MM.1S (cell line): Measurements from ENCODE around the gene ACBD6.

Source experiments
- CTCF ChIP-seq: fragments of 300-600 bp; sonication (generic); IDR thresholded peaks from 2 replicates; pipeline ENCODE4 v1.5.1; 2016; ENCODE audit warnings: antibody characterized with exemption, low read length, mixed read lengths
- EZH2 ChIP-seq: fragments of 300-600 bp; sonication (generic); optimal IDR thresholded peaks from 2 replicates; pipeline ENCODE3; 2017; ENCODE audit warnings: low read depth, mild to moderate bottlenecking, antibody characterized with exemption, low read length, mixed read lengths

DNA sequence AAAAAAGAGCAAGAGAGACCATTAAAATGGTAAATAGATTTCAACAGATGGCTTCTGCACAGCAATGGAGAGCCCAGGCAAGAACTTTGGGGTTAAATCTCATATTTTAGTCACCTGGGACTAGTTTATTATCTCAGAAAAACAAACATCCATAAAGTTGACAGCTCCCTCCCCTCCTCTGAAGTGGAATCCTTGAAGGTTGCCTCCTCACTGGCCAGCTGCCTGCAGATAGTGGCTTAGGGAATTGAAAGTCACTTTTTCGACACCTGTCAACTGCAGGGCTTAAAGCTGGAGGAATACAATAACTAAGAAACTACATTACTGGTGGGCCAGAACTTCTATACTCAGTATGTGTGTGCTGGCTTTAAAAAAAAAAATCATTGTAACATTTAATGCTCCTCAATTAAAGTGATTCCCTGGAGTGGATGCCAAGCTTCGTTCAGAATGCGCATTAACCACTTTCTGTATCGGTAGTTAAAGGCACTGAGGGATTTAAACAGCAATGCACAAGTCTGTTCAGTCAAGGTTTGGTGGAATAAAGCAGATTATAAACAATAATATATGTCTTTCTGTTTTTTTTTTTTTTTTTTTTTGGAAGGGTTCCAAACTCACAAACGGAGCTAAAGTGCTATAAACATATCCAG lies 219.9 kb downstream of the ACBD6 start:
- TF ChIP-seq CTCF = no peak
- no peak for TF ChIP-seq EZH2
